Choroid plexus epithelial cell (primary cell): Measurements from ENCODE around the gene PLD1.

Experiments
- DNase-seq: peaks from one replicate; pipeline ENCODE4 v3.0.0-alpha.2; 2010; ENCODE audit warnings: low read depth
- H3K4me3 ChIP-seq: 2 replicates; pipeline ENCODE4 v1.5.1; 2011; ENCODE audit warnings: low read depth, mild to moderate bottlenecking, control low read depth, low read length, moderate library complexity
- TF ChIP-seq, protein P1 (sequence below): conservative IDR thresholded peaks from 2 replicates; pipeline ENCODE4 v1.5.1; 2011; ENCODE audit warnings: low read depth, mild to moderate bottlenecking, control low read depth, inconsistent platforms, low read length, moderate library complexity

Gene PLD1

DNA sequence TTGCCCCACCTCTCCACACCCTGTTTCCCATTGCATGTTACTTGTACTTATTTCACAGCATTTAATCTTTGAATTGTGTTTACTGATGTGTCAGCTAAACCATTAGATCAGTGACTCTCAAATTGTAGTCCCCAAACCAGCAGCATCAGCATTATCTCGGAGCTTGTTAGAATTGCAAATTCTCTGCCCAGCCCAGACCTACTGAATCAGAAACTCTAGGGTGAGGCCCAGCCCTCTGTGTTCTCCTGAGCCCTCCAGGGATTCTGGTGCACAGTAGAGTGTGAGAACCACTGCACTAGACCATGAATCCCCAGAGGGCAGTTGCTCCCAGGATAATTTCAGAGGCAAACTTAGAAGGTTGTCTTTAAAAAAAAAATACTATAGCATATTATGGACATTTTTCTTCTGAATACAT lies 13.0 kb downstream of the PLD1 start:
- DNase-seq = peak; percentile 50
- H3K4me3 ChIP-seq = no peak overlapping the region
- TF ChIP-seq, protein P1, sequence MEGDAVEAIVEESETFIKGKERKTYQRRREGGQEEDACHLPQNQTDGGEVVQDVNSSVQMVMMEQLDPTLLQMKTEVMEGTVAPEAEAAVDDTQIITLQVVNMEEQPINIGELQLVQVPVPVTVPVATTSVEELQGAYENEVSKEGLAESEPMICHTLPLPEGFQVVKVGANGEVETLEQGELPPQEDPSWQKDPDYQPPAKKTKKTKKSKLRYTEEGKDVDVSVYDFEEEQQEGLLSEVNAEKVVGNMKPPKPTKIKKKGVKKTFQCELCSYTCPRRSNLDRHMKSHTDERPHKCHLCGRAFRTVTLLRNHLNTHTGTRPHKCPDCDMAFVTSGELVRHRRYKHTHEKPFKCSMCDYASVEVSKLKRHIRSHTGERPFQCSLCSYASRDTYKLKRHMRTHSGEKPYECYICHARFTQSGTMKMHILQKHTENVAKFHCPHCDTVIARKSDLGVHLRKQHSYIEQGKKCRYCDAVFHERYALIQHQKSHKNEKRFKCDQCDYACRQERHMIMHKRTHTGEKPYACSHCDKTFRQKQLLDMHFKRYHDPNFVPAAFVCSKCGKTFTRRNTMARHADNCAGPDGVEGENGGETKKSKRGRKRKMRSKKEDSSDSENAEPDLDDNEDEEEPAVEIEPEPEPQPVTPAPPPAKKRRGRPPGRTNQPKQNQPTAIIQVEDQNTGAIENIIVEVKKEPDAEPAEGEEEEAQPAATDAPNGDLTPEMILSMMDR = no peak

DNA sequence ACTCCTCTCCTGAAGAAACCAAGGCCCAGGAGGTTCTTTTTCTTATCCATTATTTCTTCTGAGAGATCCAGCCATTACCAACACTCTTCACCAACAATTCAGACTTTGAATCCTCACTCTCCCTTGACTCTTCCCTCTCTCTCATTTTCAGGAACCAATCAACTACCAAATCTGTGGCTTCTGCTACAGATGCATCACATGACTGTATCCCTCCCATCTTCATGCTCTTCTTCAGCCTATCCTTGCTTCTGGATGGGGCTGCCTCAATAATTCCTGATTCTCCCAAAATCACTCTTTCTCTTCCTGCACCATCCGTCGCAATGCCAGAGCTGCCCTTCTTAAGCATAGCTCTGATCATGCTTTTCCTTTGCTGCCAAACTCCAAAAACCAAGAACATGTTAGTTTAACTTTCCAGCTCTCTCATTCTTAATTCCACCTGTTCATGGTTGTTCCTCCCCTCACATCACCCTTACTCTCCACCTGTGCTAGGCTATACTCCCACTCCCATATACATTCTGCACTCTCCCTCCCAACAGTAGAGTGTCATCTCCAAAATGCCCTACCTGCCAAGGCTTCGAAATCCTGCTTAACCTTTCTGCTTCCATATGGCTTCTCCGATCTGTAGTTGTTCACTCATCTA lies 13.5 kb downstream of the PLD1 start:
- H3K4me3 ChIP-seq = no peak overlapping the region
- TF ChIP-seq, protein P1 = no peak
- DNase-seq = no peak

DNA sequence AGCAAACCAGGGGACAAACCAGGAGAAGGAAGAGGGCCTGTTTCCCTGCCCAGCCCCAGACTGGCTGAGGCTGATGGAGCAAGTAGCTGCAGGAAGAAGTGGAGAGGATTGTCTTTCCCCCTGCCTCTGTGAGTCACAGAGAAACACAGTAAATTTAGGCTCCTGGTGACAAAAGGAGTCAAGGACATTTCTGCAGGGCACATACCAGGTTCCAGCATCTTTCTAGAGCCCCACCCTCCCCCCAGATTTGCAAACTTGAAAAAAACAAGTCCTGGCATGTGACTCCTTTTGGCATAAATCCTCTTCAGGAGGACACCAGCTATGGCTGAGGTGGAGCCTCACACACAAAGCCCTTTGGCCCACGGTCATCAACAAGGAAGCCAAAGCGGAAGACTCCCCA lies 17.8 kb downstream of the PLD1 start:
- TF ChIP-seq, protein P1 = no peak

DNA sequence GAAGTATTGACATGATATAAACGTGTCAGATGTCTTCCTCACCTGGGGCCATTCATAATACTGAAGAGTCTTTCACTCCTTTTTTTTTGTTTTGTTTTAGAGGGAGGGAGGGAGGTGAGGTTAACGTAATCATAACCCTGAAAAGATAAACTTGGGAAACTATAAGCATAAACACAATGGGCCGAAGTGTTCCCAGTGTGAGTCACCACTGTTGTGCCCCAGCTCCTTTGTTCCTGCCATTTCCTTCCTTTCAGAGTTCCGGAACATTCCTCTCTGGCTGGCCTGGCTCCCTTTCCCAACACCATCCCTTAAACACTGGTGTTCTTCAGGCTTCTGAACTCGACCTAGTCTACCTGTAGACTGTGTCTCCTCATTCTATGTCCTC lies 18.6 kb downstream of the PLD1 start:
- DNase-seq = peak; percentile 31
- no peak overlapping the region for H3K4me3 ChIP-seq
- TF ChIP-seq, protein P1 = no peak

More for the DNA sequence above, 17.8 kb downstream of the PLD1 start:
- DNase-seq = no peak
- no peak overlapping the region for H3K4me3 ChIP-seq

DNA sequence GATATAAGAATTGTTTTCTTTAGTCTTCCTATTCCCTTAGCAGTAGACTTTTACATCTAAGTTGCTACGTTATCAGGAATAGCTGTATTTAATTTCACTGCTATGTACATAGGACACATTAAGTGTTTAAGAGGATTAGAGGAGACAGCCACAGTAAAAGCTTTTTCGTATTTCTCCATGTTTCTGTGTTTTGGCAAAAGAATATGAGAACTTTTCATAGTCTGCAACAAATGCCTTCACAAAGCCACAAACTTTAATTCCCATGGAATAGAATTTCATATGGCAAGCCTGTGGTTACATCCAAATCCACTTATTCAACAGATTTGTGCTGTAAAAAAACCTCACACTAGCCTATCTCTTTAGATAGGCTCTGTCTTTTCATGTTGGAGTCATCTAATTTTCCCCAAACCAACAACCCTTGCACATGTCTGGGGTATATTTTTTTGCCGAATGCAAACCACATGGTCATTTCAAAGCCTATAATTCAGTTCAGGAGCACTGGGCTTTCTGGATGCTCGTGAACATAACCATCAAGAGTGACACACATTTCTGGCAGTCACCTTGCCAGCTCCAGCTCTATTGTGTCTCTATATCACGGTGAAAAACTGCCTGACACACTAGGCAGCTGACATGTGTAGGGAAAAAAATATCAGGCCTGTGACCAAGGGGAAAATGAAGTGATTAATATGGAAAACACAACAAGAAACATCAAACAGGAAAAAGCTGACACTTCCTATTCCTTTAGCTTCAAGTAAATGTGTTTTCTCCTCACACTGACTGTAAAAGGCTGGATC lies 19.2 kb downstream of the PLD1 start:
- no peak overlapping the region for H3K4me3 ChIP-seq
- TF ChIP-seq, protein P1 = no peak
- DNase-seq = peak; percentile 50

DNA sequence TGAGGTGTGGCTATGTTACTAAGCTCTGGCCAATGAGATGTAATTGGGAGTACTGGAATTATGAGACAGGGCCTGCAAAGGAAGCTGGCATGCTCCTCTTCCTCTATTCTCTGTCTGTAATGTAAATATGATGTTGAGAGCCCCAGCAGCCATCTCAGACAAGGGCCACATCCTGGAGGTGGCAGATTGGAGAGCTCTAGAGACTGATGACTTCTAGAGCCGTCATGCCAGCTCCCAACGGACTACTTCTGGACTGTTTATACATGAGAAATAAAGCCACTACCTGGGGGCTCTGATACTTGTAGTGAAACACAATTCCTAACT lies 19.7 kb downstream of the PLD1 start:
- no peak overlapping the region for H3K4me3 ChIP-seq
- DNase-seq = no peak
- TF ChIP-seq, protein P1 = no peak
